ENCODE data around the gene SH3BGRL2.

DNA sequence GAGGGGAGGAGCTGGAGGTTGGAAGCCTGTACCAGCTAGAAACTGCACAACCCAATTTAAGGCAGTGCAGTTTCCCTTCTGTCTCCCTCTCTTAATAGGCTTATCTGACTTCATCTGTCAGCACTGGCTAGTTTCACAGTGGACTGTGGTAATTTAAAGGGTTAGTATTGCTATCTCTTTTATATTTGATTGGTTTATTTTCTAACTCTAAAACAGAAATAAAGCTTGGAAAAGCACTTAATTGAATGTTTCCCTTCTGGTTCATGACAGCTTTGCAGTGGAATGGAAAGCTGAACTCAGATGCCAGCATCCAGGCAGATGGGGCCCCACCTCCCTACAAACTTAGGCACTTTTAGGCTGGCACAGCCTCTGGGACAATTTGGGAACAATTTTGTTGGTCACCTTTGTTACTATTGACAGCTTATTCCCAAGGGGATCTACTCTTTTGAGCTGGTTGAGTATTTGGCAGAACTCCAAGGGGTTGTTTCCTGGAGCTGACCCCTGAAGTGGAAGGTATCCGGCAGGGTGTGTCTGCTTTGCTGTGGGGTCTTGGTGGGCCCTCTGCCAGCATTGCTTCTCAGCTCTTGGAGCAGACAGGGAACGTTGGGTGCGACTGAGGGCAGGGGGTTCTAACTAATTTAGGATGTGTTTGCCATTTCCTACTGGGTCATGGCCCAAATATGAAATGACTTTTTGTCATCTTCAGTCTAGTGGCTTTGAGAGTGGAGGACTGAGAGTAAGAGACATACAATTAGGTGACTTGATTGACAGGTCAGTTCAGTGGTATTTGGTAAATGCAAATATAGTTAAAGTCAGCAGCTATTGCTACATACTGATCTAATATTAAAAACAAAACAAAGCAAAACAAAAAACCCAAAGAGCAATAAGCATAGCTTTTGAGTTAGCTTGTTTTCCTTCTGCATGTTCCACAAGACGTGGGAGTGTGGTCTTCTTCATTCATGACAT is 9.3 kb downstream of the SH3BGRL2 start:
- TF ChIP-seq, protein P1, sequence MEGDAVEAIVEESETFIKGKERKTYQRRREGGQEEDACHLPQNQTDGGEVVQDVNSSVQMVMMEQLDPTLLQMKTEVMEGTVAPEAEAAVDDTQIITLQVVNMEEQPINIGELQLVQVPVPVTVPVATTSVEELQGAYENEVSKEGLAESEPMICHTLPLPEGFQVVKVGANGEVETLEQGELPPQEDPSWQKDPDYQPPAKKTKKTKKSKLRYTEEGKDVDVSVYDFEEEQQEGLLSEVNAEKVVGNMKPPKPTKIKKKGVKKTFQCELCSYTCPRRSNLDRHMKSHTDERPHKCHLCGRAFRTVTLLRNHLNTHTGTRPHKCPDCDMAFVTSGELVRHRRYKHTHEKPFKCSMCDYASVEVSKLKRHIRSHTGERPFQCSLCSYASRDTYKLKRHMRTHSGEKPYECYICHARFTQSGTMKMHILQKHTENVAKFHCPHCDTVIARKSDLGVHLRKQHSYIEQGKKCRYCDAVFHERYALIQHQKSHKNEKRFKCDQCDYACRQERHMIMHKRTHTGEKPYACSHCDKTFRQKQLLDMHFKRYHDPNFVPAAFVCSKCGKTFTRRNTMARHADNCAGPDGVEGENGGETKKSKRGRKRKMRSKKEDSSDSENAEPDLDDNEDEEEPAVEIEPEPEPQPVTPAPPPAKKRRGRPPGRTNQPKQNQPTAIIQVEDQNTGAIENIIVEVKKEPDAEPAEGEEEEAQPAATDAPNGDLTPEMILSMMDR (IDR thresholded peaks at IDR 0.05) = no peak
- no peak for TF ChIP-seq POLR2A (IDR thresholded peaks at IDR 0.05)
